NCI-H82 treated with DMSO at 0.1 percent for 48 hours (cell line): ENCODE data around the gene NDUFA12.

Source experiments
- DNase-seq: peaks from one replicate; lab custom pipeline; 2025; ENCODE audit not compliant: unreplicated experiment; lab: John Stamatoyannopoulos, UW

The NDUFA12 gene

DNA sequence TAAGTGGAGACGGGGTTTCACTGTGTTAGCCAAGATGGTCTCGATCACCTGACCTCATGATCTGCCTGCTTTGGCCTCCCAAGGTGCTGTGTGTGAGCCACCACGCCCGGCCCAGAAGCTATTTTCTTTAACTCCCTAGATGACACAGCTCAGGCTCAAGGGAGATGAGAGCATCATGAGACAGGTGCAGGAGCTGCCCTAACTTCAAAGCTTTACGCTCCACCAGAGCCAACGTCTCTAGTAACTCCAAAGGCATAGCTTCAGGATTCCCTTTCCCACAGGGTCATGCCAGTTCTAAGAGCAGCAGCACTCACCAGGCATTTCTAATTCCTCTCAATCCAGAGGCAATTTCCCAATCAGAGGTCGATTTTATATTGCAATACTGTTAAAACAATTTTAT lies 21.0 kb downstream of the NDUFA12 start:
- no peak for DNase-seq

DNA sequence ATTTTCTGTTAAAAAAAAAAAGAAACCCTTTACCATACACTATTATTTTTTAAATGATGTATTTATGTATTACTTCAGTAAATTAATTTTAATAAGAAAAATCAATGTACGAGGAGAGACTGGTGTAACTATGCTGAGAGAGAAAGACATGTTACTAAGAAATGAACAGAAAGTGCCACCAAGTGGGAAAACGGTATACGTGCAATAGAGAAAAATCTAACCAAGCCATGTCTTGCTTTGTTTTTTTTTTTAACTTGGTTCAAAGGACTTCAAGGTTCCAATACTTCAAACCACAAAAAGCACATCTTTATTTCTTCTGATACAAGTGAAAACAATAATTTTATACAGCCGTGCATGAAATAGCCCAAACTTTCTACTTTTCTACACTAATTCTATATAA lies 22.9 kb downstream of the NDUFA12 start:
- DNase-seq: no peak

DNA sequence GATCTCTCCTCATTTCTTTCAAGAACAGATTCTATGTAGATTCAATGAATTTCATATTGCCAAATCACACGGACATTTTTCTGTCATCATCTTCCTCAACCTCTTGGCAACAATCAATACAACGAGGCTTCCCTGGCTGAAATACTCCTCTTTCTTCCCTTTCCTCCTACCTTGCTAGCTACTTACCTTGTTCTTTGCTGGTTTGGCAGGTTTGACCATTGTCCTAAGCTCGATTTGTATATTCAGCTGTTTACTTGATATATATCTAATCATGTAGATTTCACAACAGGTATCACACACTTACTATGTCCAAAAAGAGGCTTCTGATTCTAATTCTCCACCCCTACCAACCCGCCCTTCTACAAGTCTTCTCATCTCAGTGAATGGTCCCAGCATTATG lies 23.6 kb downstream of the NDUFA12 start:
- no peak for DNase-seq

DNA sequence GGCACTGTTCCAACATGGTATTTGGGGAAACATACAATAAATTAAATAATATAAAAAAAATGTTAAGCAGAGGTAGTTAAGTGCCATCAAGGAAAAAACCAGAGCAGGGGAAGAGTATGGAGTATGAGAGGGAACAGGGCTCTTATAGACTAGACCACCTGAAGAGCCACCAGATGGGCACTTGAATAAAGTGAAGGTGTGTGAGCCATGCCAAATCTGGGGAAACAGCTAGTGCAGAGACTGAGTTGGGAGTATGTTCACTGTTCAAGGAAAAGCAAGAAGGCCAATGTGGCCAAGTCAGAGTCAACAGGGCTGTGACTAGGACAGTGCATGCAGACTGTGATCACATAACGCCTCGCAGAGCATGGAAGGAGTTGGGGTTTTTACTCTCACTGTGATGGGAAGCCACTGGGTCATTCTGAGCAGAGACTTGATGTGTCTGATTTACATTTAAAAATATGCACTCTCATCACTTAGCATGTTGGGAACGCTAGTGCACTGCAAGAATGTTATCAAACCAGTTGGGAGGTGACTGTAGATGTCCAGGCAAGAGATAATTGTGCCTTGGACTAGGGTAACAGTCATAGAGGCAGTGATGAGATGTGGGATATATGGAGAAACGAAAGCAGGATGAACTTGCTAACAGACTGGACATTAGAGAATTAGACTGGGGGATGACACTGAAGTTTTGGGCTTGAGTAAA lies 25.6 kb downstream of the NDUFA12 start:
- DNase-seq: no peak

DNA sequence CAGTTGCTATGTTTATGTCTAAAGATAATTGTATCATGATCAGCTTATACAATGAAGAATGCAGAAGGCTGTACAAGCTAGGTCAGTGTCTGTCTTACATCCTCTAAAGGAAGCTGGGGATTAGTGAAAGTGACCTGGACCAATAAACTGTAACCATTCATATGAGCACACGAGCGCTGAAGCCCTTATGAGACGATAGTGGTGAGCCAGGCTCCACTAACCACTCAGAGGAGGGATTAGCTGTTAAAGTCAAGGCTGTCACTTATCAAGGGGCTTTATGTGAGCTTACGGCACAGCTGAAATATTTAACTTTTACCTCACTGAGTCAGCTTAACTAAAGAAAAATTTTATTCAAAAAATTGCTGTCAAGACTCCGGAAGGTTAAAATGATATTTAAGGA lies 30.3 kb downstream of the NDUFA12 start:
- DNase-seq: peak; percentile 91

DNA sequence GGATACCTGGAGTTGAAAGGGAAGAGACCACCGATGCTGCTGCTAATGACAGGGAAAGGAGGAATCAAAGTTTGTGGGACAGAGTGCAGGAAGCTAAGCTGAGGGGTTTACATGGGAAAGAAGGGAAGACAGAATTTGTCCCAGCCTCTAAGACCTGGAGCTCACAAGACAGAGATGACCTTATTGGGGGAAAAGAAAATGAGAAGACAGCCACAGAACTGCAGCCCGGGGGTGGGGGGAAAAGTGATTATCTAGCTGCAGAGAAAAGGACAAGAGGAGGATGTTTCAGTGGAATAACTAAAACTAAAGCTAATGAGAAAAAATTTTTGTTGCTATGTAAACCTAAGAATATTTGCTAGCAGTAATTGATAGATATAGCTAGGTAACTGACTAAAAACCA lies 30.7 kb downstream of the NDUFA12 start:
- no peak for DNase-seq

DNA sequence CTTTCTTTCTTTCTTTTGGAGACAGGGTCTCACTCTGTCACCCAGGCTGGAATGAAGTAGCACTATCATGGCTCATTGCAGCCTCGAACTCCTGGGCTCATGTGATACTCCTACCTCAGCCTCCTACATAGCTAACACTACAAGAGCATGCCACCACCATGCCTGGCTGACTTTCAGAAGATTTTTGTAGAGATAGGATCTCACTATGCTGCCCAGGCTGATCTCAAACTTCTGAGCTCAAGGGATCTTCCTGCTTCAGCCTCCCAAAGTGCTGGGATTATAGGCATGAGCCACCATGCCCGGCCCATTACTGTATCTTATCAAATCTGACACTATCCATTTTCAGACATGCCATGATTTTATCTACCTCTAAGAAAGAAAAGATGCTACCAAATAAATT lies 31.6 kb downstream of the NDUFA12 start:
- no peak for DNase-seq

DNA sequence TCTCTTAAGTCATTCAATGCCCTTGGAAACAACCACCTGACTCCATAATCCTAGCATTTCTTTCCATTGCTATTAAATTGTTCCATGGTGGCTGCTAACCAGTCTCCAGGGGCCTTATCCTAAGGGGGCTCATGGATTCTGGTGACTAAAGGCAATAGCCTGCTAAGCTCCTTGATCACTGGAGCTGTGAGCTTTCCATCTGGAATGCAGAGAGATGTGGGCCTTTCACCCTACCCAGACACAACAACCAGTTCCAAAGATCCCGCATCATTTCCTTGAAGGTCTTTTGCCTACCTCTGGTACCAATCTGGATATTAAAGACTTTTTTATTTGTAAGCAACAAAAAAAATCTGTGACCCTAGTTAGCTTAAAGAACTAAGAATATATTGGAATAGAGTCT lies 32.9 kb downstream of the NDUFA12 start:
- DNase-seq: no peak

DNA sequence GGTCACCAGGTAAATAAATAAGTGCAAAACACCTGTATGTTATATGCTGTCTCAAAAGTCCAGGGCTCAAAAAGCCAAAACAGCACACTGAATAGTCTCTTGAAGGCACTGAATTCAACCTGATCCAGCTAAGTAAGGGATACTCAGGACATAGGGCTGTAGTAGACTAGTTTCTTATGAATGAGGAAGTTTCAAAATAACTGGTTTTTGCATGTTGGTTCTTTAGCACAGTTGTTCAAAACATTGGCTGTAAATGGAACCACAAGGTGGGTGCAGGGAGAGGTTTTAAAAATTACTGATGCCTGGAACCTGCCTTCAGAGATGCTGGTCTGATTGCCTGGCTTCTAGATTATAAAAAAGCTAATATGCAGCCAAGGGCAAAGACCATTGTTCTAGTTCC lies 34.1 kb downstream of the NDUFA12 start:
- DNase-seq: no peak

DNA sequence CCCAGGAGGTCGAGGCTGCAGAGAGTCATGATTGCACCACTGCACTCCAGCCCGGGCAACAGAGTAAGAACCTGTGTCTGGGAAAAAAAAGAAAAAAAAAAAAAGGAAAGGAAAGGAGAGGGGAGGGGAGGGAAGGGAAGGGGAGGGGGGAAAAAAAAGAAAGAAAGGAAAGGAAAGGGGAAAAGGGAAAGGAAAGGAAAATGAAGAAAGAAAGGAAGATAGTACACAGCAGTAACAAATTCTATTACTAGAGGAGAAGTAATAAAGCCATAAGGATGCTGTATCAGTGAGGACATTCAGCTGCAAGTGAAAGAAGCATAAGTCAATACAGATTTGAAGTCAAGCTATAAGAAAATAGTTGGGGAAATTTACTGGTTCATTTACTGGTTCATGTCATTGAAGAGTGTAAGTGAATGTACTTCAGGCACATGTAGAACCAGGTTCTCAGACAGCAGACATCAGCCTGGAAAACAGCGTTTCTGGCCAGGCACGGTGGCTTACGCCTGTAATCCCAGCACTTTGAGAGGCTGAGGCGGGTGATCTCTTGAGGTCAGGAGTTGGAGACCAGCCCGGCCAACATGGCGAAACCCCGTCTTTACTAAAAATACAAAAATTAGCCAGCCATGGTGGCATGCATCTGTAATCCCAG lies 37.4 kb downstream of the NDUFA12 start:
- DNase-seq: no peak

DNA sequence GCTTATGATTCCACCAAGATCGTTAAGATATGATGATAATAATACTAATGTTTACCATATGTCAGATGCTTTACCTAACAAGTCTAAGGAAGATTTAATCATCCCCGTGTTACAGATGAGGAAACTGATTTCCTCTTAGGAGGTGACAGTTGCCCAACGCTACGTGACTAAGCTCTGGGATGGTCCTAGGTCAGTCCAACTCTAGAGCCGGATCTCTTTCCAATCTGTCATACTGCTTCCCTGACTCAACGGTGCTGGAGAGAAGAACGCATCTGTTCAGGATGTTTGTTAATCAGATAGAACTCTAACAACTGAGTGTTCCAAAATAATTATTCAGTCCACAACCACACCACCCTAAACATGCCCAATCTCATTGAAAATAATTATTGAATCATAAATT lies 39.8 kb downstream of the NDUFA12 start:
- no peak for DNase-seq

DNA sequence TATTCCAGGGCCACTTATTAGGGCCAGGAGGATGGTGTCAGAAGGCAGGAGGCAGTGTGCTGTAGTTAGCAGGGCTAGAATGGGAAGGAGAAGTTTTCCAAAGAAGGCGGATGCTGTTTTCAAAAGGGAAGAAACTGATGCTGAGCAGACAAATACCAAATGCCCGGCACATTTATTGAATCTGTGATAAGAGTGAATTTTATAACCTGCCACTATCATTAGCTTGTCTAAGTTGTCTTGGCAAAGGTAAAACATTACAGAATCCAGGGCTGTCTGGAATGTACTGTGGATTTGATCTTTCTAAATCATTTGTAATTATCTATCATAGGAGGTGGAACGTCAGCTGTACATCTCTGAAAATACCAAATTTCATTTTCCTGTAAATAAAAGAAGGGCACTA lies 40.8 kb downstream of the NDUFA12 start:
- no peak for DNase-seq

DNA sequence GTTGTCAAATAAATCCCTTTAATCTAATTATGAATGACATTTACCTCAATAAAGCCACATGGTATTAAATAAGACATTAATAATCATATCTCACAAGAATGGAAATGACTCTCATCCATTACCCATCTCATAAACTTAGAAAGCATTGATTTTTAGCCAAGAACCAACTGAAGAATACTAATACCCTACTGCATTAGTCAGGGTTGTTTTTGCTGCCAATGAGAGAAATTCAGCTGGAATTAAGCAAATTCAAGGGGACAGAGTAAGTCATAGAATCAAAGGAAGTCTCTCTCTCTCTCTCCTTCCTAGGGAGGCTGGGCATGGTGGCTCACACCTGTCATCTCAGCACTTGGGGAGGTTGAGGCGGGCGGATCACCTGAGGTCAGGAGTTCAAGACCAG lies 41.6 kb downstream of the NDUFA12 start:
- DNase-seq: no peak

DNA sequence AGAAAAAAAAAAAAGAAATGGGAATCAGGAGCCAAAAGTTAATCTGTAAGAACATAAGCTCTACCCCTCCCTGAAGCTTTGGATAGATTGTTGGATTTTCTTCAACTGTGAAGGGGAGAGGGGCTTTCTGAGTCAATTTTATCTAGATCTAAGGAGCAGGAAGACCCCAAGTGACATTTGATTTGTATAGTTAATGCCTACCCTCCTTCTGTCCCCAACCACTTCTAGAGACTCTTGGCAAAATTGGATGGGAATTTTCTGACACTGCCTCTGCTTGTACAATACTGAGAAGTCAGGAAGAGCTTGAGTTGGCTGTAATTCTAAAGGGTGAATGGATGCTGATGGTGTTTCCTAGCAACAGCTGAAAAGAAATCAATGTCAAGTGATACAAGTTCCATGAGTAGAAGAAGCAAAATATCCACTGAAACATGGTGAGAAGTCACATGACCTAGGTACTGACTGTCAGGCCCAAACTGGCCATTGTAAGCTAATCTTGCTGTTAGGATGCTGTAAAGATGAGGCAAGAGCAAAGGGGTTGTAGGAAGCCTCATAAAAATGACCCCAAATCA lies 42.2 kb downstream of the NDUFA12 start:
- DNase-seq: no peak

DNA sequence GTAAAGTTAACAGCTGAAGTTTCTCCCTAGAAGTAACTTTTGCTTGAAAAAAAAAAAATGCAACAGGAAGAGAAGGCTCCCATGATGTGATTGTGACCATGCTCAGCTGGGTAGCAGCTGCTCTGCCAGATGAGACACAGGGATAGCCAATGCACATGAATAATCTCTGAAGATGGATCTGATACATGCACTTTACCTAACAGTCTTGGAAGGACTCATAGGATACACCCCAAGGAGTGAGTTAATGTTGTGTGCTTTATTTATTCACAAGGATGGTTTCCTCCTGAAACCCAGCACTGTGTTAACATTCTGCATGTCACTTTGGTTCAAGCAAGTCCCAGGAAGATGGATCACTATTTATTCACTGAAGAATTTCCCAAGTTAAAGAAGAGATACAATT lies 46.5 kb downstream of the NDUFA12 start:
- no peak for DNase-seq

DNA sequence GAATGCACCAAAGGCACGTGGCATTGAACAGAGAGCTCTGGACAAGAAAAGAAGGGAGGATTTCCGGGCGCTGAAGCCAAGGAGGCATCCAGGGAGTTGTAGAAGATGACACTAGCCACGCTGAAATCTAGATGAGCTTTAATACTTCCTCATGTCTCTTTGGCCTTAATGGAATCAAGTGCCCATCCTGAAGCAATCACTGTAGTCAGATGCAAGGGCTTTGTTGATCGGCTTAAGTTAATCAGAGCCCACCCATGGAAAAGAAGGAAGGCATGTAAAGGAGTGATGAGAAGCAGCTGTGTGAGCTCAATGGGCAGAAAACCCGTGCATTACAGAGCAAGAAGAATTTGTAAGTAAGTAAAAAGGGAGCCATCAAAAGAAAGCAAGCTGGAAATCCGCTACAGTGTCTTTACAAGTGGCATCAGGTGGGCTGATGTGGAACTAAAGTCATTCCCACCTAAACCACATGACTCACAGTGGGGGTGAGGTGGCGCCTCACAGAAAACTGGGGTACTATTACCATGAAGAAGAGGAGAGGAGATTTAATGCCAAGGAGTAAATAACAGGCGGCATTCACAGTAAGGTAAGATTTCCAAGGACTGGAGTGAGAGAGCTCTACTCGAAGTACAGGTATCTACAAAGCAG lies 48.4 kb downstream of the NDUFA12 start:
- DNase-seq: peak; percentile 81

DNA sequence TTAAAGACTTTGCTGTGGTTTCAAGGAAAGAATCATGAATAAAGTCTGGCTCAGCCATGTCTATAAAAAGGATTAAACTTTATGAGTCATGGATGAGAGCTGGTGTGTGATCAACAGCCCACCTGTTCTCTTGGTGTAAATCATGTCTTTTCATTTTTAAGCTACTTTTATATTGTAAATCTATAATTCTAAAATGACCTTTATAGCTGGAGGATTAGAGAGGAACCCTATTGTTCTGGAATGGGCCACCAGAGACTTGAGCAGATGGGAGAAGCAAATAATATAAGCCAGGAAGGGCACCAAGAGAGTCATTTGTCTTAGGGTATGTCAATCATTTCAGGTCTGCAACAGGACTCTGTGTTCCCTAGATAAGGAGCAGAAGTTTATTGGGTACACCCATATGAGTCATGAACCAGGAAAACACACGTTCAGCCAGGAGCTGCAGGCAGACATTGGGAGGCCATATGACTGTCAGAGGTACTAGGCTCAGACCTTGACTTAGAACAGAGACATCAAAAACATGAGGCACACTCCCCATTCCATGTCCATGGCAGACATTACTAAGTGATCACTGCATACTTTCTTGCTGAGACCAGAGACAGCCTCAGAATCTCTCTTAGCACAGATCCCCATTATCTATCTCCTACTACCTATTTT lies 49.3 kb downstream of the NDUFA12 start:
- peak; percentile 66 for DNase-seq

DNA sequence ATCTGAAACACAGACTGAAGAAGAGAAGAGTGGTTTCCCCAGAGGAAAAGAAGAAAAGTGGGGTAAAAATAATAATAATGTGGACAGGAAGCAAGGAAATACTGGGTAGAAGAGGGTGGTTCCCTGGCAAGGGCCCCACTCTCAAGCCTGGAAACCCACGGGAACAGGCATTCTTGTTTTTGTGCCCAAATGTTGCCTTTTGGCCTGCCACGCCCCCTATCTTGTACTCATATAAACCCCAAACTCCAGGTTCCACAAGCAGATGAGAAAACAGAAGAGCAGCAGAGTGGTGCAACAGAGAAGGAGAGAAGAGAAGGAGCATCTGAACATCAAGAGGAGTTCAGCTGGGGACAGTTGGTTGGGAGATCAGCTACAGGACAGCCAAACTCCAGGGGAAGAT lies 51.2 kb downstream of the NDUFA12 start:
- DNase-seq: no peak

DNA sequence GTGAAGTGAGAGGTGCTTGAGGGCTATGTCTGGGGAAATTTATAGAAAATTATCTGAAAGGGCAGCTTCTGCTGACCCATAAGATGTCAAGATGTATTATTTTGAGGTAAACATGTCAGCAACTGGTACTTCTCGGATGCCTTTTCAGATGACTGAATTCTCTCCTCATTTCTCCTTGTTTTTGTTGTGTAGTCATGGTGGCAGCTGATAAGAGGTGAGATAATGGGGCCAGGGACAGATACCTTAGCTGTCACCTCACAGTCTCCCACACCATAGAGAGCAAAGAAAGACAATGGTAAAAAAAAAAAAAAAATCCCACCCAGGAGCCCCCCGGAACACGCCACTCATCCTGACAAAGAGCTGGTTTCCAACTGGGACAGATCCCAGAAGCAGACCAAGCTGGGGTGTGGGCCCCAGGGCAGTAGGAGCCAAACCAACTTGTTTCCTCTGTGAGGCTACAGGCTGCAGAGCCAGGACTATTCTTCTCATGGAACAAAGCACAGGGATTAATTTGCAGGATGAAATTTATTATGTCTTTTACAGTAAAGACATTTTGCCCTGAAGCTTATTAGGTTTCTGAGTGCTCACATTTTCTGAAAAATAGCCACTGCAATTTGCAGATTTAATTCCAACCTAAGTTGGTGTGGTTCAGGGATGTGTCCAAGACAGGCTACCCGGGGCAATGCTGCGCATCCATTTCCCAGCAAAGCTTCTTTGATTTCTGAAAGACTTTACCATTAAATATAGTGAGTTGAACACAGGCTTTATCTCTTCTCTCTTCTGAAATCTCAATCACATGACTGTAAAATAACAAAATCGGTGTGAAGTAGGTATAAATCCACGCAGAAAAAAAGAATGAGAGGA lies 52.2 kb downstream of the NDUFA12 start:
- DNase-seq: no peak

DNA sequence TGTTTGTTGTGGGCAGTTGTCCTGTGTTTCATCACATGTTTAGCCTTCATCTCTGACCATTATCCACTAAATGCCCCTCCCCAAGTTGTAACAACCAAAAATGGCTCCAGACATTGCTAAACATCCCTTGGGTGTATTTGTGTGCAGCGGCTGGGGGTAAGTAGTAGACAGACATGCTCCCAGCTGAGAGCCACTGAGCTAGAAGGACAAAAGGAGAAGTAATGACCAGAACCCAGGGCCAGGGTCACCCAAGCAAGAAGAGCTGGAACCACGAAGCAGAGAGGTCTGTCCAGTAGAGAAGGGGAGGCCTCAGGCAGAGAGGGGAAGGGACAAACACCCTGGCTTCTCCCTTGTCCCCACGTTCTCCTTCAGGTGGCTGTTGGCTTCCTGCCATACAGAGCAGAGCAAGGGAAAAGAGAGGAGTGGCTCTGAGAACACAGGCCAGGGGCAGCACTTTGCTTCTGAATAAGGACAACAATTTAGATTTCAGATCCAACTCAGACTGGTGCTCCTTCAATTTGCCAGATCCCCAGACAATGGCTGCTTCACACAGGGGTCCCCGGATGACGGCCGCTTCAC lies 55.2 kb downstream of the NDUFA12 start:
- no peak for DNase-seq
